ENCODE results near the gene TBC1D19.

GRCh38 chr4:26576231-26576739 is 7.6 kb upstream of the TBC1D19 start:
- TF ChIP-seq POLR2A (IDR thresholded peaks at IDR 0.05) = no peak
- TF ChIP-seq CTCF (IDR thresholded peaks at IDR 0.05) = no peak
